K562 (cell line): Measurements from ENCODE around the gene KLK8. TPM values are rescaled to one million over a fixed set of nuclear protein-coding genes. Genes with fewer than 3 reads are reported as not detected.

Experiments
- ATAC-seq: fragments of 200-7000 bp; cut with Tn5 transposase; 3 replicates; pipeline ENCODE4 v1.9.1; 2020; ENCODE audit warnings: moderate library complexity
- BruUV-seq: library from RNA; stranded (reverse); fragments of 400-500 nt; replicated peaks from 2 replicates; lab custom pipeline; 2021; lab: Mats Ljungman, UMichigan
- CTCF ChIA-PET: fragments of 300-600 bp; formaldehyde crosslinking; extraction: SDS; loops from one replicate; lab custom pipeline; 2021; ENCODE audit warnings: low intra/inter-chr PET ratio; lab: Yijun Ruan, JAX
- POLR2A ChIA-PET: fragments of 300-600, 350-650 bp; sonication (Branson Sonifier 250); formaldehyde crosslinking; extraction: SDS; loops from one replicate; lab custom pipeline; 2021; ENCODE audit warnings: antibody characterized with exemption, inconsistent platforms; lab: Yijun Ruan, JAX
- DNase-seq, 4 experiments: peaks; one replicate each; pipeline versions ENCODE4 v3.0.0 to v3.0.0-alpha.2; 2011 to 2018; ENCODE audit warnings: low spot score in 3 of 4, mixed read lengths in 3 of 4; ENCODE audit errors: extremely low read depth in 1 of 4
- FAIRE-seq: peaks from 2 replicates; lab custom pipeline; 2011; peaks lifted over from hg19 to GRCh38; lab: Jason Lieb, UNC
- H2AFZ ChIP-seq: 2 replicates; pipeline ENCODE4 v1.6.0; 2011; ENCODE audit warnings: low read depth, low read length, control low read depth, inconsistent platforms
- H3K27ac ChIP-seq: fragments of 200-600 bp; 3 replicates; pipeline ENCODE4 v1.8.0; 2011; ENCODE audit warnings: low read depth, mild to moderate bottlenecking, control low read depth, inconsistent platforms, low read length, moderate library complexity, mixed read lengths; ENCODE audit errors: extremely low read depth
- H3K27me3 ChIP-seq, 2 experiments: fragments of 300-600 bp in 1 of 2; 2 replicates in 1 of 2; 3 replicates in 1 of 2; pipeline versions ENCODE4 v1.6.0 to v1.8.0; 2011; ENCODE audit warnings: inconsistent platforms in 2 of 2, low read length in 2 of 2, mild to moderate bottlenecking in 1 of 2, mixed read lengths in 1 of 2, moderate library complexity in 1 of 2; ENCODE audit not compliant: control insufficient read depth in 2 of 2, insufficient read depth in 2 of 2
- H3K36me3 ChIP-seq: fragments of 300-600 bp; 3 replicates; pipeline ENCODE4 v1.8.0; 2011; ENCODE audit warnings: mild to moderate bottlenecking, low read length, inconsistent platforms; ENCODE audit not compliant: control insufficient read depth, insufficient read depth
- H3K4me1 ChIP-seq, 2 experiments: fragments of 200-600 bp in 1 of 2; replicated peaks in 1 of 2; 2 replicates in 1 of 2; 3 replicates in 1 of 2; pipeline versions ENCODE4 v1.5.1 to v1.8.0; 2011; ENCODE audit warnings: inconsistent platforms in 2 of 2, low read length in 2 of 2, mild to moderate bottlenecking in 1 of 2, mixed read lengths in 1 of 2, moderate library complexity in 1 of 2; ENCODE audit not compliant: control insufficient read depth in 2 of 2, insufficient read depth in 2 of 2
- H3K4me2 ChIP-seq: 2 replicates; pipeline ENCODE4 v1.6.1; 2011; ENCODE audit warnings: low read length, control low read depth, inconsistent platforms, mixed read lengths; ENCODE audit not compliant: insufficient read depth
- H3K4me3 ChIP-seq: fragments of 200-600 bp; sonication (generic), shearing (Covaris generic); 2 replicates; pipeline ENCODE4 v1.5.1; 2016; ENCODE audit warnings: control low read depth, inconsistent platforms
- H3K79me2 ChIP-seq: fragments of 200-600 bp; 3 replicates; pipeline ENCODE4 v1.8.0; 2011; ENCODE audit warnings: low read length, inconsistent platforms; ENCODE audit not compliant: control insufficient read depth, insufficient read depth
- H3K9ac ChIP-seq, 2 experiments: 2 replicates each; pipeline versions ENCODE4 v1.6.0 to v1.6.1; 2011; ENCODE audit warnings: low read depth in 2 of 2, low read length in 2 of 2, control low read depth in 1 of 2, inconsistent platforms in 1 of 2, mild to moderate bottlenecking in 1 of 2, mixed read lengths in 1 of 2; ENCODE audit not compliant: insufficient read depth in 1 of 2
- H3K9me1 ChIP-seq: one replicate; pipeline ENCODE4 v1.6.0; 2011; ENCODE audit warnings: inconsistent platforms, mild to moderate bottlenecking, low read length, moderate library complexity; ENCODE audit not compliant: control insufficient read depth, insufficient read depth
- H3K9me3 ChIP-seq: replicated peaks from 2 replicates; pipeline ENCODE4 v1.5.1; 2011; ENCODE audit warnings: low read depth, low read length, inconsistent platforms; ENCODE audit not compliant: control insufficient read depth, insufficient read depth
- H4K20me1 ChIP-seq: replicated peaks from 2 replicates; pipeline ENCODE4 v1.6.1; 2011; ENCODE audit warnings: low read length, inconsistent platforms, mixed read lengths; ENCODE audit not compliant: control insufficient read depth, insufficient read depth
- CBFA2T2 ChIP-seq: fragments of 450-650 bp; conservative IDR thresholded peaks from 2 replicates; pipeline ENCODE4 v1.6.1; 2017; ENCODE audit warnings: mild to moderate bottlenecking
- CXXC5 ChIP-seq: fragments of 250-450 bp; sonication (Bioruptor Pico); IDR thresholded peaks from 2 replicates; pipeline ENCODE4 v1.8.0; 2022; ENCODE audit warnings: inconsistent platforms, mild to moderate bottlenecking, moderate library complexity
- HDAC2 ChIP-seq: fragments of 450-650 bp; IDR thresholded peaks from 2 replicates; pipeline ENCODE4 v1.6.1; 2016; ENCODE audit warnings: mild to moderate bottlenecking
- HMGN3 ChIP-seq: IDR thresholded peaks from 2 replicates; pipeline ENCODE4 v1.6.1; 2011; ENCODE audit warnings: borderline replicate concordance, low read depth, mild to moderate bottlenecking, mixed read lengths, low read length; ENCODE audit not compliant: insufficient read length; ENCODE audit errors: extremely low read depth
- IRF1 ChIP-seq: sonication (generic); formaldehyde crosslinking; IDR thresholded peaks from 2 replicates; pipeline ENCODE4 v1.8.0; 2022; ENCODE audit warnings: missing genetic modification reagents, mild to moderate bottlenecking, borderline replicate concordance
- RAD21 ChIP-seq, 2 experiments: fragments of 250-450 bp in 1 of 2; fragments of 450-650 bp in 1 of 2; sonication (Bioruptor Pico) in 1 of 2; formaldehyde crosslinking in 1 of 2; IDR thresholded peaks in 1 of 2; conservative IDR thresholded peaks in 1 of 2; 2 replicates each; pipeline versions ENCODE4 v1.4.0 to v1.8.0; 2020 to 2022; ENCODE audit warnings: mild to moderate bottlenecking in 2 of 2, moderate library complexity in 1 of 2
- RAD51 ChIP-seq: fragments of 450-650 bp; IDR thresholded peaks from 2 replicates; pipeline ENCODE4 v1.7.1; 2016; ENCODE audit warnings: low read depth, mild to moderate bottlenecking, borderline replicate concordance
- RBM14 ChIP-seq: fragments of 200-400 bp; formaldehyde crosslinking; IDR thresholded peaks from 2 replicates; pipeline ENCODE4 v1.6.1; 2018; ENCODE audit warnings: low read depth, mild to moderate bottlenecking, low read length, moderate library complexity, borderline replicate concordance; ENCODE audit not compliant: insufficient read depth
- SUPT5H ChIP-seq: fragments of 450-650 bp; IDR thresholded peaks from 2 replicates; pipeline ENCODE4 v1.6.1; 2016
- TOE1 ChIP-seq, 2 experiments: fragments of 450-650 bp in 1 of 2; sonication (generic) in 1 of 2; formaldehyde crosslinking in 1 of 2; IDR thresholded peaks; 2 replicates each; pipeline versions ENCODE4 v1.7.1 to v1.8.0; 2016 to 2022; ENCODE audit warnings: borderline replicate concordance in 2 of 2, mild to moderate bottlenecking in 2 of 2, antibody characterized with exemption in 1 of 2, inconsistent platforms in 1 of 2, low read depth in 1 of 2, missing genetic modification reagents in 1 of 2, moderate library complexity in 1 of 2
- ZNF121 ChIP-seq: sonication (generic); formaldehyde crosslinking; conservative IDR thresholded peaks from 2 replicates; pipeline ENCODE4 v1.8.0; 2022; ENCODE audit warnings: missing genetic modification reagents
- ZNF124 ChIP-seq: sonication (generic); formaldehyde crosslinking; IDR thresholded peaks from 2 replicates; pipeline ENCODE4 v1.8.1; 2022; ENCODE audit warnings: missing genetic modification reagents
- ZNF140 ChIP-seq: fragments of 250-450 bp; sonication (Bioruptor Pico); IDR thresholded peaks from 2 replicates; pipeline ENCODE4 v1.8.0; 2021; ENCODE audit warnings: moderate library complexity, mild to moderate bottlenecking, inconsistent platforms
- ZNF384 ChIP-seq: IDR thresholded peaks from 2 replicates; pipeline ENCODE4 v1.6.1; 2012; ENCODE audit warnings: low read depth, low read length, improper control_type of control experiment
- WGBS: fragments of 100-300 bp; shearing (Covaris generic); methylation state at CpG from one replicate; pipeline ENCODE4 v1.1.6; 2016; ENCODE audit warnings: low coverage, mixed read lengths; ENCODE audit not compliant: insufficient coverage; ENCODE audit errors: missing lambda C conversion rate; 5-methylcytosine and 5-hydroxymethylcytosine counted together
- in situ Hi-C: fragments of 300-500 bp; cut with MboI; formaldehyde crosslinking; loops from 4 replicates; pipeline ENCODE4 v1.15.0; 2018; ENCODE audit warnings: inconsistent platforms, mixed read lengths
- intact Hi-C: fragments of 100-400 bp; cut with micrococcal nuclease; formaldehyde crosslinking; loops from 2 replicates; pipeline ENCODE4 v1.14.2; 2022
- polyA plus RNA-seq, 8 experiments: library from polyadenylated mRNA; depleted of rRNA in 4 of 8; stranded (reverse) in 5 of 8; unstranded in 3 of 8; fragments of >200 nt; fragmentation: Nextera tagmentation in 2 of 8; fragmentation: Illumina TruSeq in 1 of 8; extraction: Ambion mirVana in 2 of 8; extraction: Trizol in 1 of 8; gene quantifications; 2 replicates each; pipeline versions ENCODE4 v1.2.1 to v1.2.3, GENCODE V29; 2011 to 2014; ENCODE audit warnings: inconsistent platforms in 1 of 8, missing spikeins in 1 of 8
- total RNA-seq, 7 experiments: library from RNA; depleted of rRNA in 6 of 7; stranded (reverse); fragments of >200 nt in 6 of 7; fragmentation: Illumina TruSeq in 2 of 7; extraction: Trizol in 2 of 7; gene quantifications; 2 replicates each; pipeline versions ENCODE4 v1.2.1 to v1.2.3, GENCODE V29; 2011 to 2021; ENCODE audit warnings: low replicate concordance in 1 of 7
- TF ChIP-seq, protein P1 (sequence below): sonication (generic); formaldehyde crosslinking; IDR thresholded peaks from 2 replicates; pipeline ENCODE4 v1.9.0; 2022; ENCODE audit warnings: mild to moderate bottlenecking, missing genetic modification reagents
- TF ChIP-seq, protein P2 (sequence below): fragments of 450-650 bp; IDR thresholded peaks from 2 replicates; pipeline ENCODE4 v1.6.1; 2017; ENCODE audit warnings: antibody characterized with exemption

KLK8 gene
- total and polyA plus RNA-seq, 9 of the 15 experiments (the other 6 are each of a cell fraction or from before 2014, with no cell fraction given), result 0.37 to 1.7 (median 0.76) TPM

DNA sequence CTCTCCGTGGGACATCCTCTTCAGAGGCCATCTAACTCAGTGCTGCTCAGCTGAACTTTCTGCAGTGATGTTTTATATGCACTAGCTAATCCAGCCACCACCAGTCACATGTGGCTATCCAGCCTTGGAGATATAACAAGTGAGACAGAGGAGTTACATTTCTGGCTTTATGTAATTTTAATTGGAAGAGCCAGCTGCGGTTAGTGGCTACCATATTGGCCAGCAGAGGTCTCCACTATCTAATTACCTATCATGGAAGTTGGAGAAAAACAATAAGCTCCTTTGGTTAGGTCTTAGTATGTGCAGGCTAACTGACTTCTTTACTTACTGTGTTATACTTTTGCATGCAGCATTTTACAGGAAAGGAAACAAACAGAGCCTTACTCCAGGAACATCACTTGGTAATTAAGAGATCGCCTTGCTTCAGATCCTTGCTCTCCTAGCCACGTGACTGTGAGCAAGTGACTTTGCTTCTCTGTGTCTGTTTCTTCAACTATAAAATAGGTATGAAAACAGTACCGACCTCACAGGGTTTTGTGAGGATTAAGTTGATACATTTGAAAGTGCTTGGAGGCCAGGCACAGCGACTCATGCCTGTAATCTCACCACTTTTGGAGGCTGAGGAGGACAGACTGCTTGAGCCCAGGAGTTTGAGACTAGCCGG is 19.7 kb upstream of the KLK8 start:
- 10% methylated on average over 6 of the region's 7 CpGs for WGBS
- Histone ChIP-seq H3K9me3 (no peaks in the 10 kb centered on the region), H3K4me2 (peak overlapping the region; percentile 33; the same call in 1 of the 2 replicates), H3K4me1 (peaks cover 4 to 30% of the 10 kb centered on the region in 2 experiments), H3K27ac (no peak overlapping the region), H3K4me3 (no peak overlapping the region), H3K79me2 (no peaks in the 10 kb centered on the region), H3K9ac (no peak overlapping the region; a peak in 1 of 4 replicates), H3K9me1 (no peaks in the 10 kb centered on the region), H3K36me3 (no peaks in the 10 kb centered on the region), H3K27me3 (peaks cover 18 to 53% of the 10 kb centered on the region in 2 experiments), H4K20me1 (0 out of 2 replicates have a peak, but pooled peaks cover 8% of the 10 kb centered on the region), H2AFZ (peak overlapping the region; percentile 37)
- DNase-seq, result peak; percentile 35 to 61 (median 48)
- in situ Hi-C loops (loop anchor here (5.0 kb wide), 1 partner anchor 71 kb away; no protein-coding TSS in a partner anchor), intact Hi-C loops (loop anchor here (2.0 kb wide), 1 partner anchor 76 kb away; no protein-coding TSS in a partner anchor)
- ATAC-seq, result peak; percentile 65
- POLR2A ChIA-PET, result interaction anchor here (0.6 to 0.8 kb wide), 3 partner anchors 66 to 223 kb away, joined by 3 to 5 read pairs (median 3); no protein-coding TSS in a partner anchor
- peak; percentile 69 for FAIRE-seq
- CTCF ChIA-PET, result interaction anchor here (0.7 to 4.4 kb wide), 3 partner anchors 75 to 503 kb away, joined by 4 to 35 read pairs (median 5); no protein-coding TSS in a partner anchor
- BruUV-seq, result no TSS peak
- no peak for TF ChIP-seq CXXC5 (CRISPR knock-in tag)
- TF ChIP-seq RBM14, result no peak
- TF ChIP-seq ZNF124 (CRISPR knock-in tag), result no peak
- no peak for TF ChIP-seq ZNF140
- TF ChIP-seq, protein P1, sequence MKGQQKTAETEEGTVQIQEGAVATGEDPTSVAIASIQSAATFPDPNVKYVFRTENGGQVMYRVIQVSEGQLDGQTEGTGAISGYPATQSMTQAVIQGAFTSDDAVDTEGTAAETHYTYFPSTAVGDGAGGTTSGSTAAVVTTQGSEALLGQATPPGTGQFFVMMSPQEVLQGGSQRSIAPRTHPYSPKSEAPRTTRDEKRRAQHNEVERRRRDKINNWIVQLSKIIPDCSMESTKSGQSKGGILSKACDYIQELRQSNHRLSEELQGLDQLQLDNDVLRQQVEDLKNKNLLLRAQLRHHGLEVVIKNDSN, result peak; percentile 73
- TF ChIP-seq HDAC2, result no peak
- TF ChIP-seq RAD21 (CRISPR knock-in tag; conservative IDR thresholded peaks at IDR 0.05 in 1 of 2, IDR thresholded peaks at IDR 0.05 in 1 of 2), result peak; percentile 58 to 82
- peak; percentile 40; the same call in 1 of the 2 replicates for TF ChIP-seq ZNF384
- TF ChIP-seq, protein P2, sequence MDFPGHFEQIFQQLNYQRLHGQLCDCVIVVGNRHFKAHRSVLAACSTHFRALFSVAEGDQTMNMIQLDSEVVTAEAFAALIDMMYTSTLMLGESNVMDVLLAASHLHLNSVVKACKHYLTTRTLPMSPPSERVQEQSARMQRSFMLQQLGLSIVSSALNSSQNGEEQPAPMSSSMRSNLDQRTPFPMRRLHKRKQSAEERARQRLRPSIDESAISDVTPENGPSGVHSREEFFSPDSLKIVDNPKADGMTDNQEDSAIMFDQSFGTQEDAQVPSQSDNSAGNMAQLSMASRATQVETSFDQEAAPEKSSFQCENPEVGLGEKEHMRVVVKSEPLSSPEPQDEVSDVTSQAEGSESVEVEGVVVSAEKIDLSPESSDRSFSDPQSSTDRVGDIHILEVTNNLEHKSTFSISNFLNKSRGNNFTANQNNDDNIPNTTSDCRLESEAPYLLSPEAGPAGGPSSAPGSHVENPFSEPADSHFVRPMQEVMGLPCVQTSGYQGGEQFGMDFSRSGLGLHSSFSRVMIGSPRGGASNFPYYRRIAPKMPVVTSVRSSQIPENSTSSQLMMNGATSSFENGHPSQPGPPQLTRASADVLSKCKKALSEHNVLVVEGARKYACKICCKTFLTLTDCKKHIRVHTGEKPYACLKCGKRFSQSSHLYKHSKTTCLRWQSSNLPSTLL, result no peak
- TF ChIP-seq IRF1, result no peak
- peak; percentile 35; the same call in 1 of the 2 replicates for TF ChIP-seq TOE1 (IDR thresholded peaks at IDR 0.05; ENCODE audit: borderline replicate concordance)
- TF ChIP-seq TOE1 (CRISPR knock-in tag; IDR thresholded peaks at IDR 0.05; ENCODE audit: borderline replicate concordance, low read depth), result no peak
- TF ChIP-seq RAD51, result peak; percentile 86
- TF ChIP-seq CBFA2T2, result 0 out of 2 replicates have a peak, but pooled peaks have one; percentile 11
- TF ChIP-seq SUPT5H, result no peak
- TF ChIP-seq ZNF121, result no peak
- TF ChIP-seq HMGN3, result no peak
